ENCODE measurements around the gene ADAMTS10. TPM values are rescaled to one million over a fixed set of nuclear protein-coding genes. Genes with fewer than 3 reads are reported as not detected.
A peak's percentile ranks its signal among the peaks of the same experiment; 100 is the strongest.

Gene ADAMTS10
- total RNA-seq, 1 experiment from 2014 or later: 10.2 TPM

DNA sequence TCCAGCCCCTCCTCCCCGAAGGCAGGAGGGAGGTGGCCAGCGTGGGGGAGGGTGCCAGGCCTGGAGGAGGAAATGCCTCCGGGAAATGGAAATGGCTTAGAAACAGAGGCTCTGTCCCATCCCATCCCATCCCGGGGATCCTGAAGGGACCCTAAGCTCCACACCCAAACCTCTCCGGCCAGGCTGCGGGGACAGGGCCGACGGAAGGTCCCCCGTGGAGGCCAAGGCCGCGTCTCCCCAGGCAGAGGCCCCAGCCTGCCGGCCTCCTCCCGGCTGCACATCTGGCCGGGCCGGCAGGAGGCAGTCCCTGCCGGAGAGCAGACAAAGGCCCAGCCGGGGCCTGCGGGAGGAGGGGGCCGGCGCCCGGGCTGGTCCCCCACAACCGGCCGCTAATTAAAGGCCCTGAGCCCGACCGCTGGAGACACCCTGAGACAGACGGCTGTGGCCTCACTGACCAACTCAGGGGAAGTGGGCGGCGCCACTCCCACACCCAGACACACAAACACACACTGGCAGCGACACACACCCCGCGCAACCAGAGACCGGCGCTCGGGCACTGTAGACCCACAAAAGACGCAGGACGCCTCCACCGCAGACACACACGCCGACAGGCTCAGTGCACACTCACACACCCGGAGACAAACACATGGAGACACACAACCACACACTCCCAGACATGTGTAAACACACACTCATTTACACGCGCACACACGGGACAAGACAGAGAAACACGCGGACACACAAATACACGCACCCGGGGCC, 1.1 kb downstream of the ADAMTS10 start:
- CTCF ChIA-PET: no interaction called here
- peak overlapping the region; percentile 97 for H3K4me2 ChIP-seq (ENCODE audit: low read length)
- intact Hi-C loops (cut with micrococcal nuclease): no loop called here
- H3K27ac ChIP-seq (ENCODE audit: low read depth, low read length): peak overlapping the region; percentile 86
- no peaks in the 10 kb centered on the region for H3K79me2 ChIP-seq (ENCODE audit: insufficient read depth, low read length)
- peak overlapping the region; percentile 73 for H3K9ac ChIP-seq (ENCODE audit: low read length)
- H3K9me3 ChIP-seq (ENCODE audit: control insufficient read depth in 1 of 2, insufficient read depth in 1 of 2, low read depth in 1 of 2, low read length in 2 of 2): peaks cover 0 to 5% of the 10 kb centered on the region in 2 experiments; a peak in 2 of 4 replicates
- no peaks in the 10 kb centered on the region for H3K9me2 ChIP-seq (ENCODE audit: insufficient read depth)
- no peaks in the 10 kb centered on the region for H3K27me3 ChIP-seq (ENCODE audit: insufficient read depth, low read length)
- BruUV-seq (replicated peaks): no TSS peak
- no peaks in the 10 kb centered on the region for H4K20me1 ChIP-seq (ENCODE audit: insufficient read depth)
- ATAC-seq (peak; percentile 76), DNase-seq (ENCODE audit: low read depth, low spot score) (peak; percentile 15)
- H3K4me3 ChIP-seq (replicated peaks in 1 of 2; ENCODE audit: low read depth in 1 of 2, low read length in 2 of 2): peak overlapping the region; percentile 70 to 79
- RAD21 ChIA-PET (ENCODE audit: low non-redundant PET in 1 of 2, low total read pairs in 2 of 2, uncharacterized antibody in 2 of 2, unreplicated experiment in 2 of 2): no interaction called here
- TF ChIP-seq SIN3A (IDR thresholded peaks at IDR 0.05; ENCODE audit: low read depth) (peak; percentile 37; the same call in 1 of the 2 replicates), ZFX (IDR thresholded peaks at IDR 0.05) (peak; percentile 94), EGR1 (IDR thresholded peaks at IDR 0.05; ENCODE audit: low read depth) (peak; percentile 33; the same call in 1 of the 2 replicates), YY1 (IDR thresholded peaks at IDR 0.05; ENCODE audit: extremely low read depth, insufficient replicate concordance, low read depth, low read length) (peak; percentile 14), POLR2AphosphoS5 (IDR thresholded peaks at IDR 0.05; ENCODE audit: low read depth, low read length) (peak; percentile 78)
- TF ChIP-seq, protein P1, sequence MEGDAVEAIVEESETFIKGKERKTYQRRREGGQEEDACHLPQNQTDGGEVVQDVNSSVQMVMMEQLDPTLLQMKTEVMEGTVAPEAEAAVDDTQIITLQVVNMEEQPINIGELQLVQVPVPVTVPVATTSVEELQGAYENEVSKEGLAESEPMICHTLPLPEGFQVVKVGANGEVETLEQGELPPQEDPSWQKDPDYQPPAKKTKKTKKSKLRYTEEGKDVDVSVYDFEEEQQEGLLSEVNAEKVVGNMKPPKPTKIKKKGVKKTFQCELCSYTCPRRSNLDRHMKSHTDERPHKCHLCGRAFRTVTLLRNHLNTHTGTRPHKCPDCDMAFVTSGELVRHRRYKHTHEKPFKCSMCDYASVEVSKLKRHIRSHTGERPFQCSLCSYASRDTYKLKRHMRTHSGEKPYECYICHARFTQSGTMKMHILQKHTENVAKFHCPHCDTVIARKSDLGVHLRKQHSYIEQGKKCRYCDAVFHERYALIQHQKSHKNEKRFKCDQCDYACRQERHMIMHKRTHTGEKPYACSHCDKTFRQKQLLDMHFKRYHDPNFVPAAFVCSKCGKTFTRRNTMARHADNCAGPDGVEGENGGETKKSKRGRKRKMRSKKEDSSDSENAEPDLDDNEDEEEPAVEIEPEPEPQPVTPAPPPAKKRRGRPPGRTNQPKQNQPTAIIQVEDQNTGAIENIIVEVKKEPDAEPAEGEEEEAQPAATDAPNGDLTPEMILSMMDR (IDR thresholded peaks at IDR 0.05 in 2 of 3, conservative IDR thresholded peaks at IDR 0.05 in 1 of 3; ENCODE audit: borderline replicate concordance in 1 of 3, insufficient read depth in 1 of 3, low read depth in 2 of 3, low read length in 2 of 3): peak in 2 of 3 experiments; percentile 27 to 34; a peak in 1 of 6 replicates
- TF ChIP-seq, protein P2, sequence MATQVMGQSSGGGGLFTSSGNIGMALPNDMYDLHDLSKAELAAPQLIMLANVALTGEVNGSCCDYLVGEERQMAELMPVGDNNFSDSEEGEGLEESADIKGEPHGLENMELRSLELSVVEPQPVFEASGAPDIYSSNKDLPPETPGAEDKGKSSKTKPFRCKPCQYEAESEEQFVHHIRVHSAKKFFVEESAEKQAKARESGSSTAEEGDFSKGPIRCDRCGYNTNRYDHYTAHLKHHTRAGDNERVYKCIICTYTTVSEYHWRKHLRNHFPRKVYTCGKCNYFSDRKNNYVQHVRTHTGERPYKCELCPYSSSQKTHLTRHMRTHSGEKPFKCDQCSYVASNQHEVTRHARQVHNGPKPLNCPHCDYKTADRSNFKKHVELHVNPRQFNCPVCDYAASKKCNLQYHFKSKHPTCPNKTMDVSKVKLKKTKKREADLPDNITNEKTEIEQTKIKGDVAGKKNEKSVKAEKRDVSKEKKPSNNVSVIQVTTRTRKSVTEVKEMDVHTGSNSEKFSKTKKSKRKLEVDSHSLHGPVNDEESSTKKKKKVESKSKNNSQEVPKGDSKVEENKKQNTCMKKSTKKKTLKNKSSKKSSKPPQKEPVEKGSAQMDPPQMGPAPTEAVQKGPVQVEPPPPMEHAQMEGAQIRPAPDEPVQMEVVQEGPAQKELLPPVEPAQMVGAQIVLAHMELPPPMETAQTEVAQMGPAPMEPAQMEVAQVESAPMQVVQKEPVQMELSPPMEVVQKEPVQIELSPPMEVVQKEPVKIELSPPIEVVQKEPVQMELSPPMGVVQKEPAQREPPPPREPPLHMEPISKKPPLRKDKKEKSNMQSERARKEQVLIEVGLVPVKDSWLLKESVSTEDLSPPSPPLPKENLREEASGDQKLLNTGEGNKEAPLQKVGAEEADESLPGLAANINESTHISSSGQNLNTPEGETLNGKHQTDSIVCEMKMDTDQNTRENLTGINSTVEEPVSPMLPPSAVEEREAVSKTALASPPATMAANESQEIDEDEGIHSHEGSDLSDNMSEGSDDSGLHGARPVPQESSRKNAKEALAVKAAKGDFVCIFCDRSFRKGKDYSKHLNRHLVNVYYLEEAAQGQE (IDR thresholded peaks at IDR 0.05; ENCODE audit: low read depth): no peak
- TF ChIP-seq, protein P3, sequence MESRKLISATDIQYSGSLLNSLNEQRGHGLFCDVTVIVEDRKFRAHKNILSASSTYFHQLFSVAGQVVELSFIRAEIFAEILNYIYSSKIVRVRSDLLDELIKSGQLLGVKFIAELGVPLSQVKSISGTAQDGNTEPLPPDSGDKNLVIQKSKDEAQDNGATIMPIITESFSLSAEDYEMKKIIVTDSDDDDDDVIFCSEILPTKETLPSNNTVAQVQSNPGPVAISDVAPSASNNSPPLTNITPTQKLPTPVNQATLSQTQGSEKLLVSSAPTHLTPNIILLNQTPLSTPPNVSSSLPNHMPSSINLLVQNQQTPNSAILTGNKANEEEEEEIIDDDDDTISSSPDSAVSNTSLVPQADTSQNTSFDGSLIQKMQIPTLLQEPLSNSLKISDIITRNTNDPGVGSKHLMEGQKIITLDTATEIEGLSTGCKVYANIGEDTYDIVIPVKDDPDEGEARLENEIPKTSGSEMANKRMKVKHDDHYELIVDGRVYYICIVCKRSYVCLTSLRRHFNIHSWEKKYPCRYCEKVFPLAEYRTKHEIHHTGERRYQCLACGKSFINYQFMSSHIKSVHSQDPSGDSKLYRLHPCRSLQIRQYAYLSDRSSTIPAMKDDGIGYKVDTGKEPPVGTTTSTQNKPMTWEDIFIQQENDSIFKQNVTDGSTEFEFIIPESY (IDR thresholded peaks at IDR 0.05; ENCODE audit: extremely low read depth, insufficient replicate concordance, low read length): no peak
- POLR2A ChIA-PET: no interaction called here
- peak overlapping the region; percentile 28 for H2AFZ ChIP-seq (ENCODE audit: low read depth, low read length, poor library complexity, severe bottlenecking)
- peaks cover 10 to 31% of the 10 kb centered on the region in 2 experiments for H3K4me1 ChIP-seq (ENCODE audit: control insufficient read depth in 1 of 2, insufficient read depth in 2 of 2, low read length in 2 of 2)
- H3K36me3 ChIP-seq (ENCODE audit: control insufficient read depth in 1 of 2, insufficient read depth in 2 of 2, low read length in 2 of 2): no peaks in the 10 kb centered on the region
